T-helper 2 cell (primary cell): ENCODE data around the gene WNK2.

Experiments
- DNase-seq, 5 experiments: peaks; one replicate each; pipeline versions ENCODE4 v3.0.0 to v3.0.0-alpha.2; 2012 to 2022

The WNK2 gene

DNA sequence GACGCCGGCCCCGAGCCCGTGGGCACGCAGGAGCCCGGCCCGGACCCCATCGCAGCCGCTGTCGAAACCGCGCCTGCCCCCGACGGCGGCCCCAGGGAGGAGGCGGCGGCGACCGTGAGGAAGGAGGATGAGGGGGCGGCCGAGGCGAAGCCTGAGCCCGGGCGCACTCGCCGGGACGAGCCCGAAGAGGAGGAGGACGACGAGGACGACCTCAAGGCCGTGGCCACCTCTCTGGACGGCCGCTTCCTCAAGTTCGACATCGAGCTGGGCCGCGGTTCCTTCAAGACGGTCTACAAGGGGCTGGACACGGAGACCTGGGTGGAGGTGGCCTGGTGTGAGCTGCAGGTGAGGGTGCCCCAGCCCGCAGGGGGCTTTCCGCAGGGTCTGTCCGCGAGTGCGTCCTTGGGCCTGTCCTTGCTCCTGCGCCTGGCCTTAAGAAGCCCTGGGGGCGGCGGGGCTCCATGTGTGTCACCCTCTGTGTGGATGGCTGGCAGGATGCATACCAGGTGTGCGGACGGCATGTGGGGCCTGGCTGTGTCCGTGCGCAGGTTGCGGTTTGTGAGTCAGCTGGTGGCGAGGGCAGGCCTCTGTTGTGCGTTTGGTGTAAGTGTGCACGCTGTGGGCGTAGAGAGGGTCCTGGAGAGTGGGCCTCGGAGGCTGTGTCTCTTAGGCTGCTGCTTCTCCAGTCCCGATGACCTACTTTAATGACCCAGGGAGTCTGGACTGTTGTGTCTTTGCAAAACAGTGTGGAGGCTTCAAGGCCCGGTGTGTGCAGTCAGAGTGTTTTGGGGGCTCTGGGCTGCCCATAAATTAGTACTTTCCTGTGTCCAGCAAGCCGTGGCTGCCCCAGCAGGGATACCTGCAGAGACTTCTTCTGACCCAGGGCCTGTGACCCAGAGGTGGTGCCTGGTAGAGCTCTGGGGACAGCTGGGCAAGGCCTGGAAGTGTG lies 1.6 kb downstream of the WNK2 start:
- no peak for DNase-seq

DNA sequence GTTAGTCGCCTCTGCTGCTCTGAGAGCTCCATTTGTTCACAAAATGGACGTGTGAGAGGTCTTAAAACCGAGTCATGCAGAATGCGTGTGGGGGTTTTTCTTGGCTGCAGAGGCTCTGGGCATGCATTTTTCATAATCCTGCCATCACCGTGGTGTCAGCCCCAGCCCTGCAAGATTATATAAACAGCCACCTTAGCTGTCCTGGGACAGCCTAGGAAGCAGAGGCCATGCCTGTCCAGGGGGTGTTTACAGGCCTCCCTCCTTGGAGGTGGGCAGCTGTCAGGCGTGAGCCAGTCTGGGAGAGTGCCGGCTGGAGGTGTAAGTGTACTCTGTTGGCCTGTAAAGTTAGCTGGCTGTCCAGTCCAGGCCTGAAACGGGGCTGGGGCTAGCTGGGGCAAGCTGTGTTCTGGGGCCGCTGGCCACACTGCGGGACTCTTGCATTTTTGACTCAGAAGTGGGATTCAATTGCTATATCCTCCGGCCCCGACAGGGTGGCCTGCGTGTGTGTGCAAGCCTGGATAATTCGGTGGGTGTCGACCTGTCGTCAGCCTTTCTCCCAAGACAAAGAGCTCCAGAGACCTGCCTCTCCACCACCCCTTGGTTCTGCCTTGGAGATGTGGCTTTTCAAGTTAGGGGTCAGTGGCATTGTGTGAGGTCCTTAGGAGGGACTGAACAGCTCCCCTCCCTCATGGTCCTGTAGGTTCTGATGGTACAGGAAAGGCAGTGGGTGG lies 2.4 kb downstream of the WNK2 start:
- no peak for DNase-seq

DNA sequence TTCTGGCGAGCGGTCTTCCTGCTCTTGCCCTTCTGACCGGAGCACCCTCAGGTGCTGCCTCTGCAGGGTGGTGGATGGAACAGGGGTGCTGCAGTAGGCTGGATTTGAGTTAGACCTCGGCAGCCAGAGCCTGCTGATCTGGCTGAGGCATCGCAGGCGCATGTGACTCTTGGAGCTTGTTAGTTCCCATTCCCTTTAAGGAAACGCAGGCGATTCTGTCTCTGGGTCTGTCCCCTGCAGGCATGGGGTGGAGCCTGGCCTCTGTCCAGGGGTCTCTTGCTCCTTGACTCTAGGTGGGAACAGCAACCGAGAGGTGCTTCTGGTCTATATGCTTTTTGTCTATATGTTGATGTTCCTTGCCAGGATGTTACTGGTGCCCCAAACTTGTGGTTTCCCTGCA lies 3.1 kb downstream of the WNK2 start:
- DNase-seq, result no peak

DNA sequence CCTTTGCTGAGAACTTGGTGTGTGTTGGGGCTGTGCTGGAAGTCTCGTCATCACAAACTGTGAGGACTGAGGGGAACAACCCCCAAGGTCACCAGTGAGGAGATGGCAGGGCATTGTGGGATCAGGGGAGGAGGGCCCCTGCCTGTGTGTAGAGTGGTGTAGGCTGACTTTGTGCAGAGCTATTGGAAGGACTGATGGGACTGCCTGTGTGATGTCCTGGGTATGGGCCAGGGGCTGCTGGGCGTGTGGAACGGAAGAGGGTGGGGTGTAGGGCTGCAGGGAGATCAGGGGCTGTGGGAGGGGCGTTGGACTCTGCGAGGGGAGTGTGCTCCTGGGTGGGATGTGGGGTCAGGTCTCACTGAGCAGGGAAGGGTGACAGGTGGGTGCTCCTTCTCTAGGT lies 3.6 kb downstream of the WNK2 start:
- DNase-seq, result no peak

DNA sequence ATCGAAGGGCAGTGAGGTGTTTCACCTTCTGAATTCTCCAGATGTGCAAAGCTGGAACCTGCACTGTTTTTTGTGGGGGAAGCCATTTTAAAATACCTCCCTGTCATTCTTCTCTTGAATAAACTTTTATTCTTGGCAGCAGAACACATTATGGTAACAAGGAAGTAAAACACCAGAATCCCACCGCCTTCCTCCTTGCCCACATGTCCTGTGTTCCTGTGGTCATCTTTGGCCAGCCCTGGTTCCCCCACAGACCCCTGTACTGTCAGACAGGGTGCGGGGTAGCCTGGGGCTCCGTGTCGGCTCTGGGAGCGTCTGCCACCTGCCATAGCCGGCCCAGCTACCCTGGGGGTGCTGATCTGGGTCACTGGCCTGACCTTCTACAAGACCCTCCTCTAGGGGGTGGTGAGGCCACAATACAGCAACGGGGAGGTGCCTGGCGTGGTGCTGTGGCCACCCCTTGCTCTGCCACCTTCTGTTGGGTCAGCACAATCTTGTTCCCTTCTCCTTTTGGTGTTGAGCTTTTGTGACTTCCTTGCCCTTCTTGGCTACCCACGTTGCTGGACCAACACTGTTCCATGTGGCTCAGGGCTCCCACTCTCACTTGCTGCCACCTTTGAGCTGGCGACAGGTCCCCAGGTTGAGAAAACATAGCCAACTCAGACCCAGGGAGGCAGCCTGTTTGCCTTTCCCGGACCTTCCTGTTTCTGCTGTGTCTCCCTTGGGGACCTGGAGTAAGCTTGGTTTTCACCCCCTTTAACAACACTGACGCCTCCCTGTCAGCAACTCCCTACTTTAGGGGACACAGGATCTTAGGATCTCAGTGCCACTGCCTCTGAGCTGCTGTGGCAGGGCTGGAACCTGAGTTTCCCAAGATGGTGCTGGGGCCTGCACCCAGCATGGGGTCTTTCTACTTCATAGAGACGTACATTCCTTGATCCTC lies 4.8 kb downstream of the WNK2 start:
- DNase-seq, result no peak

DNA sequence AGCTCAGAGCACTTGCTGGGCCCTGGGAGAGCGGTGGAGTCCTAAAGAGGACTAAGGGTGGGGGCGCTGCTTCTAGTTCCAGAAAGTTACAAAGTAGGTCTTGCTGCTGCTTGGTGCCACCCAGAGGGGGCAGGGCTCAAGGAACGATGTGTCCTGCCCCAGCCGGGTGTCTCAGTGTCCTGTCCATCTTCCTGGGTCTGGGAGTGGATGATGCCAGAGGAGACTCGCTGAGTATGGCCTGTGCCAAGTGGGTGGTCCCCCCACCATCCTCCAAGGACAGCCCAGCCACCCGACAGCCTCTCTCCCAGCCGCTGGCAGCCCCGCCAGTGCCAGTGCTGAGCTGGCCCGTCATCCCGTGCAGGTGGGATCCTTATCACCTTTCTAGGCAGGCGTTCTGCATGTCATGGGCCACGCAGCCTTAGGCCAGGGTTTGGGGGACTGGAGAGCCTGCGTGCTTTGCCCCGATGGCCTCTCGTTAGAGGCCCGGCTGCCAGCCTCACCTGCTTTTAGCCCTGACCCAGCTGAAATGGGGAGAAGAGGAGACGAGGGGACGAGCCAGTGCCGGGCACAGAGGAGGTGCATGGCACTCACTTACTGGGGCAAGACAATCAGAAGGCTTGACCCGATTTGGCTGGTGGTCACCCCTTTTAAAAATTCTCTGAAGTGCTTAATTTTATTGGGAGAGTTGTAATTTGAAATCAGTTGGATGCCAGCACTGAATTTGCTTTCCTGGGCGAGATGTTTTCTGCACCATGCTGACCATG lies 5.6 kb downstream of the WNK2 start:
- DNase-seq, result no peak

DNA sequence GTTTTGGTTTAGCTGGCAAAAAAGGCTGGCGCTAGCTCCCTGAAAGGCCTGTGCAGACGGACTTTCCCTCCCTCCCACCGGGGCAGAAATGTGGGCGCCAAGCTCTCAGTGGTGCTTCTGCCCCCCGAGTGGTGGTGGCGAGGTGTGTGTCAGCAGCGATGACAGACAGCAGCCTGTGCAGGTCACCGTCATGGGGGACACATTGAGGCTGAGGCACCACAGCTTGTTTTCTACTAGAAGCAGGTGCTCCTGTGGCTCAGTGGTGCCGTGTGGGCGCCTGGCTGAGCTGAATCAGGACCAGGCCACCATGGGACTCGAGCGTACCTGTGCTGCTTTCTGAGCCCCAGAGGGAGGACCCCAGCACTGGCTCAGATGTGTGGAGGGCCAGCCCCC lies 6.2 kb downstream of the WNK2 start:
- DNase-seq, result no peak

DNA sequence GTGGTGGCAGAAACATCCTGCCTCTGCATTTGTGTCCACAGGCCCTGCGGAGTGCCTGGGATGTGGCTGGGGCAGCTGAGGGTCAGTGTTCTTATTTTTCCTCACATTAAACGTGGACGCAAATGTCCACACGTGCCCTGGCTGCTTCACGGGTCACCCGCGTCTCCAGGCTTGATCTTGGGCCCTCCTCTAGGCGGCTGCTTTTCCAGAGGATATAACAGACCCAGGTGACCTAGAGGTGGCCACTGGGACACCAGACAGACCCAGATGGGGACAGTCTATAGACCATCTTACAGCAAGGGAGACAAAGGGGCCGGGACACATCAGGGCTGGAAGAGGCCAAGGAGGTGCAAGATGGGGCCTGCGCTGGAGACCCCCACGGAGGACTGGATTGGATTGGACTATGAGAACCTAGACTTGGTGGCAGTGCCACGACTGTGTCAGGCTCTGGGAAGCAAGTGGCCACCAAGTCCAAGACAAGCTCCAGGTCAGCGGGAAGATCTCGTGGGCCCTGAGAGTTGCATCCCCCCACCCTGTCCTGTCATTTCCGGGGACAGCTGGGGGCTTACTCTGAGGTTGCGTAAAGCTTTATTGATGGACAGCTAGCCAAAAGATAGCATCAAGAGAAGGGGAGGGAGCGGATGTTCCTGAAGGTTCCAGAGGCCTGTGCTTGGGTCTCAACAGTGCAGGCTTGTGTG lies 6.9 kb downstream of the WNK2 start:
- no peak for DNase-seq

DNA sequence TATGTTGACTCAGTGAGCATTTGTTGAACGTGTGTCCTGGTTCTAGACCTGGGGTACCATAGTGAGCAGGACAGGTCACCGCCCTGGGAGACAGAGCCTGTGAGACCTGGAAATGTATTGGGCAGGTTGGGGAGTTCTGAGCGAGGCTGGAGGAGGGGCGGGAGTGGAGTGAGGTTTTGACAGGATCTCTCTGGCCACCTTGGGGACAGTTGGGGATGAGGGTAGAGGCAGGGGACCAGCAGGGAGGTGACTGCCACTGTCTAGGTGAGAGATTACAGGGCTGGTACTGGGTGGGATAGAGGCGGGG lies 7.4 kb downstream of the WNK2 start:
- no peak for DNase-seq

DNA sequence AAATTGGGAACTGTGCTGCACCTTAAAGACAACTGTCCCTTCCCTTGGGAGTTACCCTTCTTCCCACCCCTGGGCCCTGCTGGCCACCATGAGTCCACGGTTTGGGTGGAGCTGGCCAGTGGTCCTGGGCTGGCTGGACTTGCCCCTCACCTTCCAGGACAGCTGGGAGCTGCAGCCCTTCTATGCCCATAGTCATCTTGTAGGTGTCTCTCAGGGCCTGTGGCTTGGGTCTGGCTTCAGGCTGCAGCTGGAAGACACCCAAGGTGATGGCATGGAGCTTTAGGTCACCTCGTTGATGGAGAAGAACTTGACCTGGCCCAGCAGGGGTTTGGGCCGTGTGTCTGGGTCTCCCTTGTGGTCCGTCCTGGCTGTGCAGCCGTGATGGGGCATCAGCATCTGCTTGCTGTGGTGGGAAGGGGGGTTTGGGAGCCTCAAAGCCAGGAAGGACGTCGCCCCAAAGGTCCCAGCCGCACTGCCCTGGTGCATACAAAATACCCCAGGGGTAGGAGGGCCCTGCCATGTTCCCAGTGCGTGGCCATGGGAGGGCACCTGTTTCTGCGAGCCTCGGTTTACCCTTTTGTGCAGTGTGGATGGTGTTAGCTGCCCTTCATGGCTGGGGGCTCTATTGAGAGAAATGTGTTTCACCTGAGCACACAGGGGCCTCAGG lies 8.9 kb downstream of the WNK2 start:
- no peak for DNase-seq

DNA sequence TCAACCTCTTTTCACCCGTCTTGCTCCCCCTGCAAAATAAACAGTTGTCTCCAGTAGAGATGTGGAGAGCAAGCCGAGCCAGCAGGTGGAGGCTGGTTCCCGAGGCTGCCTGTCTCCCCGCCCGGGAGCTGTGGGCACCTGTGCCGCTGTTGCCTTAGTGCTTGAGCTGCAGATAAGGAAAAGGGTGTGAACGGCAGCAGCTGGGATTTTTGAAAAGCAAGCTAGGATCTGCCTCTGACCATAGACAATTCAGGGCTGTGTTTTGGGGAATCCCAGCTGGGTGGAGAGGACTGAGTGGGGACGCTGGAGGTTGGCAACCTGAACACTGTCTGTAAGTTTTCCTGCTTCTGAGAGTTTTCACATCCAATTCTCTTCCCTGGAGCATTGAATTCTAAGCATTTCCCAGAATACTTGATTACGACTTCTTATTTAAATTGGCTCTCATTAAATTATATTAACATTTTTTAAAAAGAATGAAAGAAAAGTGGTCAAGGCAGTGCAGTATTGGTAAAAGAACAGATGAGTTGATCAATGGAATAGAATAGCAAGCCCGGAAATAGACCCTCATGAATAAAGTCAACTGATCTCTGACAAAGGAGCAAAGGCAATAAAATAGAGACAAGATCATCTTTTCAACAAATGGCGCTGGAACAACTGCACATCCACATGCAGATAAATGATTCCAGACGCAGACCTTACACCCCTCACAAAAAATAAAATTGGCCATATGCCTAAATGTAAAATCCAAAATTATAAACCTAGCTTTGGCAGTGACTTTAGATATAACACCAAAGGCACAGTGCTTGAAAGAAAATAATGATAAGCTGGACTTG lies 9.7 kb downstream of the WNK2 start:
- DNase-seq, result no peak

DNA sequence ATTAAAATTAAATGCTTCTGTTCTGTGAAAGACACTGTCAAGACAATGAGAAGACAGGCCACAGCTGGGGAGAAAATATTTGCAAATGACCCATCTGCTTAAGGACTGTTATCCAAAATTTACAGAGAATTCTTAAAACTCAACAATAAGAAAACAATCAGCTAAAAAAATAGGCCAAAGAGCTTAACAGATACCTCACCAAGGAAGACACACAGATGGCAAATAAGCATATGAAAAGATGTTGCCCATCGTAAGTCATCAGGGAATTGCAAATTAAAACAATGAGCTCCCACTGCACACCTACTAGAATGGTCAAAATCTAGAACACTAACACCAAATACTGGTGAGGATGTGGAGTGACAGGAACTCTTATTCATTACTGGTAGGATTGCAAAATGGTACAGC lies 10.3 kb downstream of the WNK2 start:
- no peak for DNase-seq

DNA sequence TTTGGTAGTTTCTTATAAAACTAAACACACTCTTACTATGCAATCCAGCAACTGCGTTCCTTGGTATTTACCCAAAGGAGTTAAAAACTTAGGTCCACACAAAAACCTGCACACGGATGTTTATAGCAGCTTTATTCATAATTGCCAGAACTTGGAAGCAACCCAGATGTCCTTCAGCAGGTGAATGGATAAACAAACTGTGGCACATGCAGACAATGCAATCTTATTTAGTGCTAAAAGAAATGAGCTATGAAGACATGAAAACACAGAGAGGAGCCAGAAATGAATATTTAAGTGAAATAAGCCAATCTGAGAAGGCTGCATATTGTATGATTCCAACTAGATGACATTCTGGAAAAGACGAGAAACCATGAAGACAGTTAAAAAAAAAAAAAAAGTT lies 10.7 kb downstream of the WNK2 start:
- DNase-seq, result no peak

DNA sequence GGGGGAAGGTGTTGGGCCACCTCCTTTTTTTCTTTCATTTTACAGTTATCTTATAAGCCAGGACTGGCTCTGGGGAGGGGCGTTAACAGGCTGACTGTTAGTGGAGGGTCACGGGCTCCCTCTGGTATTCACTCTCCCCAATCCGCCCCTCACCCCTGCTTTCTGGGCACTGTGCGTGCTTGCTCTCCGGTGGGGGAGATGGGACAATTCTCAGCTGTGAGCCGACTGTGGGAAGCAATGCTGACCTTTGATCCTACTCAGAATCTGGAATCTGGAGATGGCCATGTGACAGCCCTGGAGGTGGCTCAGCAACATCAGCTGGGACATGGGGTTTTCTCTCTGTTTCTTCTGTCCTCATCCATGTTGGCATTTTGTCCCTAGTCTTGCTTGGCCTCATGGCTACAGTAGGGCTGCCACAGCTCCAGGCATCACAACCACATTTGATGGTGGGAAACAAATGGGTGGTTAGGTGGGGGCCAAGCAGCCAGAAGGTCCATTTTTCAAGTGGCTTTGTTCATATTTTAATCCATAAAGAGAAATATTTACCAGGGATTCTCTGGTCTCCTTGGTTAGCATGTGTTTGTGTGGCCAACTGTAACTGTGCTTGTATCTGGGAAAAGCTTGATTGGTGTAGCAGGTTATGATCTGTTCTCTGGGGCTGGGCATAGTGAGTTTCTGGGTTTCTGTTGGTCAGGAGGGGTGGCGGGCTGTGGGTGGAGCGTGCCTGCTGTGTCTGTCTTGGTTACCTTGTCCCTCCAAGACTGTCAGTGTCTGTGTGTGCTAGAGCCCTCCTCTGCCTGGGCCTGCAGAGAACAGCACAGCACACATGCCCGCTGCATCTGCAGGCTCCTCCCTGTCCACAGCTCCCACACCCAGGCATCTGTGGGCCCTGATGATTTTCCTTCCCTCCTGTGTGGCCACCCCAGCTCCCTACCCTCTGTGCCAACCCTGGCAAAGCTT lies 12.4 kb downstream of the WNK2 start:
- no peak for DNase-seq

DNA sequence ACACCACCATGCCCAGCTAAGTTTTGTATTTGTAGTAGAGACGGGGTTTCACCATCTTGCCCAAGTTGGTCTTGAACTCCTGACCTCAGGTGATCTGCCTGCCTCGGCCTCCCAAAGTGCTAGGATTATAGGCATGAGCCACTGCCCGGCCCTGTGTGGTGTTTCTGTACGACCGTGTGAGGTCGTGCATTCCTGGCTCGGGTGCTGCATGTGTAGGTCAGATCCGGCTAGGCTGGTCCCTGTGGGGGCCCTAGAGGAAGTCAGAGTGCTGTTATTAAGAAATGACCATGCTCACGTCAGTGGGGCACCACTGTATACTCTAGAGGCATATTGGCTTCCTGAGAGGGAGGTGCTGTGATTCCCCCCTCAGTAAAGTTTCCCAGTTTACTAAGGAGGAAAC lies 13.7 kb downstream of the WNK2 start:
- no peak for DNase-seq

DNA sequence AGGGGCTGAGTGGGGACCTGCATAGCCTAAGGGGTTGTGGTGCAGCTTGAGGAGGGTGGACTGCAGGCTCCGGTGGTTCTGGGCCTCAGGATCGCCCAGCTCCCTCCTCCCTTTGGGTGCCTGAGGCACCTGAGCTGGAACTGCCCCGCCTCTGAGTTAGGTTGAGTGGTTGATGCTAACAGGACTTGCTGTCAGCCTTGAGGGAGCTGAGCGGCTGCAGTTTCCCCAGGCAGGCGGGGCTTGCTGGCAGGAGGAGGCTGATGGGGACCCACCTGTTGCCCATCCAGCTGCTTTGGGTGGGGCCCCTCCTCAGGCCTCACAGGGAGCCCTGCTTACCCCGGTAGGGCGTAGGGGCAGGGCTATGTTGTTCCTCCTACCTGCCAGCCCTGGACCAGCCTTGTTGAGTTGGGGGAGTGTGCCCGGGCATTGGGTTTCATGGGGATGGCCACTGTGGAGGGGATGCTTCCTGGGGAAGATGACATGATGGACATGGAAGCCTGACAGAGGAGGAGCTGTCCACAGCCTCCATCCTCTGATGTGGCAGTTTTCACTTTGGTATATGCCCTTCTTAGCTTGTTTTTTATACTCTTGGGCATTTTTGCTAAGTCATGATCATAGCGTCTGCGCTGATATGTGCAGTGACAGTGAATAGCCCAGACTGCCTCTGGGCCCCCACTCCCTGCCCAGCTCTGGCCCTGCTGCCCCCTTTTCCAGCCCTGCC lies 14.3 kb downstream of the WNK2 start:
- no peak for DNase-seq

DNA sequence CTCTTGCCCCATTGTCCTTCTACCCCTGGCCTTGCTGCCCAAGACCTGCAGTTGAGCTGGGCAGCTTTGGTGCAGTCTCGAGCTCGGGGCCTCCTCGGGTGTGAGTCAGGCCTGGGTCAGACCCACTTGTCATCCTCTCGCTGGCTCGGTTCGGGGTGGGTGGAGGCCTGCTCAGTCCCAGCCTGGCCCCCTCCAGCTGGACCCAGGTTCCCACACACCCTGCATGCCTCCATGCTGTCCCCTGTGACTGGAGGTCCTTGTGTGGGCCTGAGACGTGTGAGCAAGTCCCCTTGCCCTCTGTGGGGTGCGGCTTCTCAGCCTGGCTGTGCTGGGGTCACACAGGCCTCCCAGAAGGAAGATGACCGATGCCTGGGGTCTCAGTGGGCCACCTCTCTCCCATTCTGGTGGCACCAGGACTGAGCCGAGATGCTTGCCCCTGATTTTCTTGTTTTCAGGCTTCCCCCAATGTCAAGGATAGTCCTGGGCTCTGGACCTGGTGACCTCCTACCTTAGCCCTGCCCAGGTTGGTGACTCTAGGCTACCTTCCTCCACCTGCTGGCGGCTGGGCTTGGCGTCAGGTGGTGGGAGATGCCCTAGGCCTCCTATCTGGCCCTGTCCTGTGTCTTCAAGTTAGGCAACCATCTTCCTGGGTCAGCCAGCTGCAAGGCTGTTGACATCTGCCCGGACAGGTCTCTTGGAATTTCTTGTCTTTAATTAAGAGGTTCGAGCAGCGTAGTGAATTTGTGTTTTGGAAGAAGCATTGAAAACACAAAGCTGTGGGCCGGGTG lies 15.1 kb downstream of the WNK2 start:
- DNase-seq, result no peak

DNA sequence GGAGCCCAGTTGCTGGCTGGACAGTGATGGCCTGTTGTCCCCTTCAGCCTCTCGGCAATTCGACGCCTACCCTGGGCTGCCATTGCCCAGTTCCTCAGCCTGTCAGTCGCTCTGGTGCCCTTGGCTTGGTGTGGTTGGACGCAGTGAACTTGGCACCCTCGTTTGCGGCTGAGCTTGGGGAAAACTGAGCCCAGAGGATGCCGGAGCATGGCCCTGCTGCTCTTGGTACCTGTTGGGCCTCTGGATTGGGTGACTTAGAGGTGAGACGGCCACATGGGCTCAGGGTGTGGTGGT lies 16.5 kb downstream of the WNK2 start:
- no peak for DNase-seq
